Measurements from ENCODE around the gene CDC73.
"Not testable (repeated sequence)": the region's sequence is repeated elsewhere in the genome, so short reads cannot be mapped to it uniquely, and the experiment has no call there.

The CDC73 gene

GRCh38 chr1:193234530-193234929 lies 112.7 kb downstream of the CDC73 start:
- no peak for DNase-seq (ENCODE audit: low spot score)

- DNase-seq (ENCODE audit: low spot score): no peak
Measured at GRCh38 chr1:193237381-193237978, 115.6 kb downstream of the CDC73 start.

- DNase-seq (ENCODE audit: low spot score): no peak
Measured at GRCh38 chr1:193240609-193241008, 118.8 kb downstream of the CDC73 start.

- no peak for DNase-seq (ENCODE audit: low spot score)
Measured at GRCh38 chr1:193241132-193241827, 119.4 kb downstream of the CDC73 start.

- no peak for DNase-seq (ENCODE audit: low spot score)
Measured at GRCh38 chr1:193242000-193242399, 120.2 kb downstream of the CDC73 start.

GRCh38 chr1:193249187-193249586 lies 127.4 kb downstream of the CDC73 start:
- no peak for DNase-seq (ENCODE audit: low spot score)

GRCh38 chr1:193251950-193252349 lies 130.1 kb downstream of the CDC73 start:
- DNase-seq (ENCODE audit: low spot score): no peak

GRCh38 chr1:193256019-193256418 lies 134.2 kb downstream of the CDC73 start:
- DNase-seq (ENCODE audit: low spot score): no peak

GRCh38 chr1:193259636-193260035 lies 137.8 kb downstream of the CDC73 start:
- no peak for DNase-seq (ENCODE audit: low spot score)

GRCh38 chr1:193260056-193260745 lies 138.4 kb downstream of the CDC73 start:
- no peak for DNase-seq (ENCODE audit: low spot score)

GRCh38 chr1:193260896-193261295 lies 139.1 kb downstream of the CDC73 start:
- no peak for DNase-seq (ENCODE audit: low spot score)

GRCh38 chr1:193262661-193263060 lies 140.8 kb downstream of the CDC73 start:
- no peak for DNase-seq (ENCODE audit: low spot score)

- no peak for DNase-seq (ENCODE audit: low spot score)
Measured at GRCh38 chr1:193264313-193265065, 142.7 kb downstream of the CDC73 start.

- no peak for DNase-seq (ENCODE audit: low spot score)
Measured at GRCh38 chr1:193265716-193266115, 143.9 kb downstream of the CDC73 start.

- not testable (repeated sequence) for DNase-seq (ENCODE audit: low spot score)
Measured at GRCh38 chr1:193266794-193267193, 145.0 kb downstream of the CDC73 start.

- DNase-seq (ENCODE audit: low spot score): no peak
Measured at GRCh38 chr1:193270996-193271395, 149.2 kb downstream of the CDC73 start.

- DNase-seq (ENCODE audit: low spot score): no peak
Measured at GRCh38 chr1:193275773-193276172, 153.9 kb downstream of the CDC73 start.

- DNase-seq (ENCODE audit: low spot score): no peak
Measured at GRCh38 chr1:193278968-193279367, 157.1 kb downstream of the CDC73 start.

GRCh38 chr1:193281894-193282293 lies 160.1 kb downstream of the CDC73 start:
- no peak for DNase-seq (ENCODE audit: low spot score)

- DNase-seq (ENCODE audit: low spot score): no peak
Measured at GRCh38 chr1:193283016-193283415, 161.2 kb downstream of the CDC73 start.

- DNase-seq (ENCODE audit: low spot score): no peak
Measured at GRCh38 chr1:193284219-193284618, 162.4 kb downstream of the CDC73 start.

GRCh38 chr1:193285641-193286040 lies 163.8 kb downstream of the CDC73 start:
- no peak for DNase-seq (ENCODE audit: low spot score)
